HepG2 (cell line): ENCODE data around the gene EPS8L1. TPM values are rescaled to one million over a fixed set of nuclear protein-coding genes. Genes with fewer than 3 reads are reported as not detected.

Experiments
- GATA4 ChIP-seq: sonication (generic); IDR thresholded peaks from 2 replicates; pipeline ENCODE4 v1.6.1; 2016; ENCODE audit warnings: antibody characterized with exemption, low read depth, borderline replicate concordance
- GTF2F1 ChIP-seq: fragments of 150-350 bp; IDR thresholded peaks from 2 replicates; pipeline ENCODE4 v1.6.1; 2014; ENCODE audit warnings: low read length
- HDAC2 ChIP-seq: sonication (generic); formaldehyde crosslinking; IDR thresholded peaks from 2 replicates; pipeline ENCODE4 v1.4.0; 2020; ENCODE audit warnings: missing genetic modification reagents
- HMG20B ChIP-seq: conservative IDR thresholded peaks from 2 replicates; pipeline ENCODE4 v1.6.1; 2016; ENCODE audit warnings: missing genetic modification reagents, missing compliant biosample characterization
- HOMEZ ChIP-seq: IDR thresholded peaks from 2 replicates; pipeline ENCODE4 v1.6.1; 2016; ENCODE audit warnings: low read depth
- KLF16 ChIP-seq, 2 experiments: sonication (generic) in 1 of 2; formaldehyde crosslinking in 1 of 2; IDR thresholded peaks; 2 replicates each; pipeline versions ENCODE4 v1.6.1 to v1.8.0; 2016 to 2023; ENCODE audit warnings: missing genetic modification reagents in 2 of 2, missing compliant biosample characterization in 1 of 2
- NRL ChIP-seq: sonication (generic); formaldehyde crosslinking; IDR thresholded peaks from 2 replicates; pipeline ENCODE4 v1.5.0; 2020; ENCODE audit warnings: missing genetic modification reagents, mild to moderate bottlenecking, moderate library complexity, borderline replicate concordance
- PBX2 ChIP-seq: IDR thresholded peaks from 2 replicates; pipeline ENCODE4 v1.6.1; 2016; ENCODE audit warnings: control low read depth
- PHF8 ChIP-seq: sonication (generic); formaldehyde crosslinking; IDR thresholded peaks from 2 replicates; pipeline ENCODE4 v1.5.0; 2020; ENCODE audit warnings: missing genetic modification reagents
- RNF2 ChIP-seq: fragments of 450-650 bp; conservative IDR thresholded peaks from 2 replicates; pipeline ENCODE4 v1.6.1; 2016; ENCODE audit warnings: low read depth
- TBL1XR1 ChIP-seq: fragments of 150-350 bp; IDR thresholded peaks from 2 replicates; pipeline ENCODE4 v1.6.1; 2014; ENCODE audit warnings: borderline replicate concordance, low read length; ENCODE audit not compliant: partially characterized antibody
- YEATS2 ChIP-seq: sonication (generic); formaldehyde crosslinking; IDR thresholded peaks from 2 replicates; pipeline ENCODE4 v1.4.0; 2020; ENCODE audit warnings: missing genetic modification reagents, borderline replicate concordance
- ZBTB20 ChIP-seq: sonication (generic); formaldehyde crosslinking; IDR thresholded peaks from 2 replicates; pipeline ENCODE4 v1.8.1; 2023; ENCODE audit warnings: missing genetic modification reagents, low read depth, mild to moderate bottlenecking, borderline replicate concordance
- ZNF280D ChIP-seq: sonication (generic); formaldehyde crosslinking; IDR thresholded peaks from 2 replicates; pipeline ENCODE4 v1.5.1; 2020; ENCODE audit warnings: mild to moderate bottlenecking, missing genetic modification reagents
- ZNF317 ChIP-seq: sonication (generic); formaldehyde crosslinking; IDR thresholded peaks from 2 replicates; pipeline ENCODE4 v1.5.0; 2020; ENCODE audit warnings: mild to moderate bottlenecking, missing genetic modification reagents
- ZNF510 ChIP-seq: sonication (generic); formaldehyde crosslinking; IDR thresholded peaks from 2 replicates; pipeline ENCODE4 v1.4.0; 2020; ENCODE audit warnings: low read depth, mild to moderate bottlenecking, missing genetic modification reagents
- ZNF672 ChIP-seq: sonication (generic); formaldehyde crosslinking; IDR thresholded peaks from 2 replicates; pipeline ENCODE4 v1.8.1; 2022; ENCODE audit warnings: missing genetic modification reagents
- ZNF766 ChIP-seq: sonication (generic); formaldehyde crosslinking; IDR thresholded peaks from 2 replicates; pipeline ENCODE4 v1.5.0; 2020; ENCODE audit warnings: missing genetic modification reagents, borderline replicate concordance
- ZNF816 ChIP-seq: sonication (generic); formaldehyde crosslinking; IDR thresholded peaks from 2 replicates; pipeline ENCODE4 v1.8.0; 2022; ENCODE audit warnings: missing genetic modification reagents, mild to moderate bottlenecking, borderline replicate concordance
- ZNF878 ChIP-seq: sonication (generic); formaldehyde crosslinking; IDR thresholded peaks from 2 replicates; pipeline ENCODE4 v1.8.1; 2023; ENCODE audit warnings: mild to moderate bottlenecking, missing genetic modification reagents, moderate library complexity
- polyA plus RNA-seq, 8 experiments: library from polyadenylated mRNA; depleted of rRNA in 3 of 8; stranded (reverse) in 7 of 8; unstranded in 1 of 8; fragments of >200 nt; fragmentation: Illumina TruSeq in 4 of 8; extraction: Trizol in 4 of 8; gene quantifications; 2 replicates each; pipeline versions ENCODE4 v1.2.1 to v1.2.3, GENCODE V29; 2011 to 2016; ENCODE audit warnings: low read depth in 4 of 8, missing spikeins in 1 of 8, mixed read lengths in 1 of 8; ENCODE audit not compliant: insufficient read depth in 1 of 8
- total RNA-seq, 5 experiments: library from RNA; depleted of rRNA; stranded (reverse); fragments of >200 nt; fragmentation: Illumina TruSeq; extraction: Trizol; gene quantifications; 2 replicates each; pipeline ENCODE4 v1.2.3, GENCODE V29; 2016; ENCODE audit warnings: low read depth in 1 of 5
- TF ChIP-seq, protein P1 (sequence below): IDR thresholded peaks from 2 replicates; pipeline ENCODE4 v1.6.1; 2012; ENCODE audit warnings: inconsistent platforms
- TF ChIP-seq, protein P2 (sequence below): sonication (generic); formaldehyde crosslinking; IDR thresholded peaks from 2 replicates; pipeline ENCODE4 v1.8.0; 2022; ENCODE audit warnings: missing genetic modification reagents, mild to moderate bottlenecking, borderline replicate concordance

EPS8L1 gene
- total and polyA plus RNA-seq, 2 of the 13 experiments (the other 11 are each of a cell fraction or from before 2014, with no cell fraction given) = 3.0 to 6.3 TPM

GRCh38 chr19:55080968-55081769 is 5.5 kb downstream of the EPS8L1 start (continued):
- TF ChIP-seq YEATS2 (no peak), ZNF878 (no peak), HOMEZ (no peak), PHF8 (peak; percentile 45; the same call in 1 of the 2 replicates), ZNF766 (CRISPR knock-in tag) (peak; percentile 22; the same call in 1 of the 2 replicates), GTF2F1 (no peak), ZNF672 (CRISPR knock-in tag) (no peak), GATA4 (no peak), TBL1XR1 (no peak), ZBTB20 (CRISPR knock-in tag) (no peak), ZNF510 (CRISPR knock-in tag) (peak; percentile 44; the same call in 1 of the 2 replicates), ZNF816 (CRISPR knock-in tag) (no peak), NRL (CRISPR knock-in tag) (no peak), ZNF317 (no peak), KLF16 (CRISPR knock-in tag; IDR thresholded peaks at IDR 0.05) (0 out of 4 replicates have a peak, but pooled peaks of 1 of the 2 experiments have one; percentile 25), ZNF280D (CRISPR knock-in tag) (no peak; the same call in 1 of the 2 replicates), HMG20B (no peak), RNF2 (0 out of 2 replicates have a peak, but pooled peaks have one; percentile 49), HDAC2 (CRISPR knock-in tag) (no peak), PBX2 (CRISPR knock-in tag) (no peak)
- TF ChIP-seq, protein P1, sequence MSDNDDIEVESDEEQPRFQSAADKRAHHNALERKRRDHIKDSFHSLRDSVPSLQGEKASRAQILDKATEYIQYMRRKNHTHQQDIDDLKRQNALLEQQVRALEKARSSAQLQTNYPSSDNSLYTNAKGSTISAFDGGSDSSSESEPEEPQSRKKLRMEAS = peak; percentile 40; the same call in 1 of the 2 replicates
- TF ChIP-seq, protein P2, sequence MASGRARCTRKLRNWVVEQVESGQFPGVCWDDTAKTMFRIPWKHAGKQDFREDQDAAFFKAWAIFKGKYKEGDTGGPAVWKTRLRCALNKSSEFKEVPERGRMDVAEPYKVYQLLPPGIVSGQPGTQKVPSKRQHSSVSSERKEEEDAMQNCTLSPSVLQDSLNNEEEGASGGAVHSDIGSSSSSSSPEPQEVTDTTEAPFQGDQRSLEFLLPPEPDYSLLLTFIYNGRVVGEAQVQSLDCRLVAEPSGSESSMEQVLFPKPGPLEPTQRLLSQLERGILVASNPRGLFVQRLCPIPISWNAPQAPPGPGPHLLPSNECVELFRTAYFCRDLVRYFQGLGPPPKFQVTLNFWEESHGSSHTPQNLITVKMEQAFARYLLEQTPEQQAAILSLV = no peak
